Thyroid gland (tissue), 4 donors: ENCODE data around the gene SLC2A4.

Source experiments
- CTCF ChIP-seq, 6 experiments: fragments of 200-600 bp in 3 of 6; fragments of 450-650 bp in 3 of 6; sonication (generic) in 3 of 6; IDR thresholded peaks; one replicate each; pipeline ENCODE4 v1.5.1; 2016 to 2019; ENCODE audit warnings: antibody characterized with exemption in 6 of 6, mild to moderate bottlenecking in 2 of 6, inconsistent platforms in 1 of 6, moderate library complexity in 1 of 6
- POLR2A ChIP-seq, 2 donors: fragments of 450-650 bp; IDR thresholded peaks; one replicate each; pipeline ENCODE4 v1.6.1; 2017; ENCODE audit warnings: antibody characterized with exemption in 2 of 2, mild to moderate bottlenecking in 2 of 2, moderate library complexity in 1 of 2

- TF ChIP-seq CTCF (IDR thresholded peaks at IDR 0.05) (no peak), POLR2A (IDR thresholded peaks at IDR 0.05) (no peak)
These were observed 32.7 kb upstream of the SLC2A4 start for GRCh38 chr17:7248796-7249195.
